Kidney (tissue), 14 donors: ENCODE data around the gene CR1. TPM values are rescaled to one million over a fixed set of nuclear protein-coding genes. Genes with fewer than 3 reads are reported as not detected.
"Not testable (repeated sequence)": the region's sequence is repeated elsewhere in the genome, so short reads cannot be mapped to it uniquely, and the experiment has no call there.

Experiments
- DNase-seq, 5 donors: peaks; one replicate each; pipeline ENCODE4 v3.0.0-alpha.2; 2013 to 2020
- FAIRE-seq: peaks from 2 replicates; lab custom pipeline; 2012; peaks lifted over from hg19 to GRCh38; lab: Jason Lieb, UNC
- H3K27ac ChIP-seq, 2 donors: one replicate each; pipeline ENCODE4 v1.7.0; 2013; ENCODE audit warnings: low read depth in 2 of 2, low read length in 2 of 2, inconsistent platforms in 1 of 2
- H3K27me3 ChIP-seq: one replicate; pipeline ENCODE4 v1.7.1; 2013; ENCODE audit warnings: low read length, inconsistent platforms; ENCODE audit not compliant: control insufficient read depth, insufficient read depth
- H3K36me3 ChIP-seq, 3 donors: one replicate each; pipeline versions ENCODE4 v1.7.0 to v1.7.1; 2013; ENCODE audit warnings: low read length in 3 of 3, control low read depth in 1 of 3, inconsistent platforms in 1 of 3; ENCODE audit not compliant: insufficient read depth in 3 of 3, control insufficient read depth in 2 of 3
- H3K4me1 ChIP-seq, 3 donors: one replicate each; pipeline versions ENCODE4 v1.7.0 to v1.7.1; 2013; ENCODE audit warnings: low read length in 3 of 3, inconsistent platforms in 1 of 3, low read depth in 1 of 3; ENCODE audit not compliant: control insufficient read depth in 2 of 3, insufficient read depth in 2 of 3
- H3K4me3 ChIP-seq, 3 donors: one replicate each; pipeline versions ENCODE4 v1.7.0 to v1.8.1; 2013; ENCODE audit warnings: low read length in 3 of 3, control low read depth in 1 of 3, inconsistent platforms in 1 of 3
- H3K9ac ChIP-seq, 3 donors: one replicate each; pipeline versions ENCODE4 v1.7.0 to v1.7.1; 2013; ENCODE audit warnings: low read length in 3 of 3, control low read depth in 1 of 3, inconsistent platforms in 1 of 3
- H3K9me3 ChIP-seq, 3 donors: one replicate each; pipeline versions ENCODE4 v1.7.0 to v1.7.1; 2013; ENCODE audit warnings: low read length in 3 of 3, control low read depth in 1 of 3, inconsistent platforms in 1 of 3; ENCODE audit not compliant: control insufficient read depth in 2 of 3, insufficient read depth in 1 of 3
- intact Hi-C: fragments of 100-400 bp; cut with DNase I; formaldehyde crosslinking; loops from one replicate; pipeline ENCODE4 v1.11.1; 2022
- polyA plus RNA-seq: library from polyadenylated mRNA; stranded (reverse); fragments of 350-450 nt; fragmentation: Illumina TruSeq; extraction: RNeasy Lipid Tissue Mini Kit (QIAGEN cat#74804); gene quantifications from one replicate; pipeline ENCODE4 v1.2.3, GENCODE V29; 2014; ENCODE audit warnings: low read depth, low replicate concordance; ENCODE audit not compliant: insufficient read depth
- total RNA-seq: library from RNA; stranded (reverse); fragmentation: NEBNext Ultra II Directional; extraction: Animal tissue kit (Norgen Biotek cat#: 25700); gene quantifications from one replicate; pipeline ENCODE4 v1.2.1, GENCODE V29; 2021
- TF ChIP-seq, protein P1 (sequence below): IDR thresholded peaks from 3 replicates; pipeline ENCODE4 v1.5.1; 2012; ENCODE audit warnings: mild to moderate bottlenecking, moderate library complexity, borderline replicate concordance; ENCODE audit not compliant: insufficient read depth; ENCODE audit errors: extremely low read depth
- donor health status: control.
- donor health status: control.
- donor health status: control.
- donor health status: control.
- donor health status: control.
- donor health status: DM: yes; HTN: yes; CAD: no.
- donor health status: Normal renal cell carcinoma (clear cell type).

CR1 gene
- total and polyA plus RNA-seq, 2 donors from 2014 or later: 2.6 to 12.2 TPM

DNA sequence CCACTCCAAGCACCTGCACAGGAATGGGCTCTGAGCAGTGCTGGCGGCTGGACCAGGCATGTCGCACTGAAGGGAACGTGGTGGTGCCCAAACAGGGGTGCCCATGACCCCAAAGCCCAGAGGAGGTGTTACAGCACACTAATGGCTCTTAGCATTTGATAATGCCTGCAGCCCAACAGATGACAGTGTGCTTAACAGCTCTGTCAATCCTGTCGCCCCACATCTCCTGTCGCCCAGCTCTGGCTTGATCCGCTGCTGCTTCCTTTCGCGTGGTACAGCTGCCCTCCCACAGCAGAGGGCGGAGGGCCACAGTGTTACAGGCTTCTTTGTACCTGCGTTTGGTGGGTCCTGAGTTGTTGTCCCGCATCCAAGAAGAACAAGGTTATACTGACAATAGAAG, 116.8 kb downstream of the CR1 start:
- Histone ChIP-seq H3K27me3 (no peaks in the 10 kb centered on the region), H3K4me3 (no peak overlapping the region), H3K9me3 (peaks cover 0 to 8% (median 0%) of the 10 kb centered on the region in 3 donors), H3K9ac (no peak overlapping the region), H3K36me3 (no peaks in the 10 kb centered on the region), H3K27ac (no peak overlapping the region), H3K4me1 (no peaks in the 10 kb centered on the region)
- intact Hi-C loops: no loop called here
- DNase-seq (no peak), FAIRE-seq (no peak)
- TF ChIP-seq, protein P1, sequence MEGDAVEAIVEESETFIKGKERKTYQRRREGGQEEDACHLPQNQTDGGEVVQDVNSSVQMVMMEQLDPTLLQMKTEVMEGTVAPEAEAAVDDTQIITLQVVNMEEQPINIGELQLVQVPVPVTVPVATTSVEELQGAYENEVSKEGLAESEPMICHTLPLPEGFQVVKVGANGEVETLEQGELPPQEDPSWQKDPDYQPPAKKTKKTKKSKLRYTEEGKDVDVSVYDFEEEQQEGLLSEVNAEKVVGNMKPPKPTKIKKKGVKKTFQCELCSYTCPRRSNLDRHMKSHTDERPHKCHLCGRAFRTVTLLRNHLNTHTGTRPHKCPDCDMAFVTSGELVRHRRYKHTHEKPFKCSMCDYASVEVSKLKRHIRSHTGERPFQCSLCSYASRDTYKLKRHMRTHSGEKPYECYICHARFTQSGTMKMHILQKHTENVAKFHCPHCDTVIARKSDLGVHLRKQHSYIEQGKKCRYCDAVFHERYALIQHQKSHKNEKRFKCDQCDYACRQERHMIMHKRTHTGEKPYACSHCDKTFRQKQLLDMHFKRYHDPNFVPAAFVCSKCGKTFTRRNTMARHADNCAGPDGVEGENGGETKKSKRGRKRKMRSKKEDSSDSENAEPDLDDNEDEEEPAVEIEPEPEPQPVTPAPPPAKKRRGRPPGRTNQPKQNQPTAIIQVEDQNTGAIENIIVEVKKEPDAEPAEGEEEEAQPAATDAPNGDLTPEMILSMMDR: no peak

DNA sequence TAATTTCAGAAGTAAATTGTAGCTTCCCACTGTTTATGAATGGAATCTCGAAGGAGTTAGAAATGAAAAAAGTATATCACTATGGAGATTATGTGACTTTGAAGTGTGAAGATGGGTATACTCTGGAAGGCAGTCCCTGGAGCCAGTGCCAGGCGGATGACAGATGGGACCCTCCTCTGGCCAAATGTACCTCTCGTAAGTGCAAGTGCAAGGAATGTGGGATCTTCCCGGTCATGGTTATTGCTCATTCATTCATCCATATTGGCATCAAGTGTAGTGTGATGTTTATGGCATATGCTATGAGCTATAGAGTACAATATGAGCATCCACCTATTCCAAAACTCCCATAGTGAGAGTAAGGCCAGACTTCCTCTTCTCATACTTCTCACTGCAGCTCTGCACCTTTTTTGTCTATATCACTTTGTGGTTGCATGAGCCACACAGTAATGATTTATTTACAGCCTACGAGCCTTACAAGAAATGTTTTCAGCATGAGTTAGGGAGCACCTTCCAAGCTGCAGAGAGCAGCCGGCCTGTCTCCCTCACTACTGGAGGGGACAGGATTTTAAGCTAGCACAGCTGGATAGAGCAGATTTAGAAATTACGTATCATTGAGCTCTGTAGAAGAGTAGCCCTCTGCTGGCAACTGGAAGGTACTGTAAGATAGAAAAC, 124.0 kb downstream of the CR1 start:
- no peak overlapping the region for H3K9ac ChIP-seq
- no peaks in the 10 kb centered on the region for H3K36me3 ChIP-seq
- intact Hi-C loops: no loop called here
- H3K4me3 ChIP-seq: no peak overlapping the region
- FAIRE-seq (no peak), DNase-seq (peak in 4 of 5 donors; percentile 22 to 84 (median 52))
- no peaks in the 10 kb centered on the region for H3K4me1 ChIP-seq
- H3K27me3 ChIP-seq: no peaks in the 10 kb centered on the region
- TF ChIP-seq, protein P1: peak; percentile 69
- H3K9me3 ChIP-seq: no peaks in the 10 kb centered on the region
- no peak overlapping the region for H3K27ac ChIP-seq

- no peaks in the 10 kb centered on the region for H3K9me3 ChIP-seq
- intact Hi-C loops: no loop called here
- DNase-seq: no peak
- TF ChIP-seq, protein P1: no peak
- no peaks in the 10 kb centered on the region for H3K27me3 ChIP-seq
- no peaks in the 10 kb centered on the region for H3K36me3 ChIP-seq
- no peak overlapping the region for H3K4me3 ChIP-seq
- no peak overlapping the region for H3K27ac ChIP-seq
- H3K4me1 ChIP-seq: no peaks in the 10 kb centered on the region
- H3K9ac ChIP-seq: no peak overlapping the region
- FAIRE-seq: peak; percentile 23
Measured at GRCh38 chr1:207620543-207620893, 124.6 kb downstream of the CR1 start.

DNA sequence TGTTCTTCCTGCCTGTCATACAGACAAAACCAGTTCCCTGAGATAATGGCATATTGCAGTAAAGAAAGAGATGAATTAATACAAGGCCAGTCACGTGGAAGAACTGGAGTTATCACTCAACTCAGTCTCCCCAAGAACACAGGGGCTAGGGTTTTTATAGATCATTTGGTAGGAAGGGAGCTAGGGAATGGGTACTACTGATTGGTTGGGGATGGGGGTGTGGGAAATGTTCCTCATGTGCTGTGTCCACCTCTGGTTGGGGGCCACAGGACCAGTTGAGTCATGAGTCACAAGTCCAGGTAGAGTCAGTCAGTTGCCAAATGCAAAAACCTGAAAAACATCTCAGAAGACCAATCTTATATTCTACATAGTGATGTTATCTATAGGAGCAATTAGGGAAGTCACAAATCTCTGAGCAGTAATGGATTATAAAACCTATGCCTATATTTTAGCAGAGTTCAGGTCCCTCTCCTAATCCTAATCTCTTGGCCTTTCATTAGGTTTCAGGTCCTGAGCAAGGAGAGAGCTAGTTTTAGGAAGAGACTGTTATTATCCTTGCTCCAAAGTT, 129.6 kb downstream of the CR1 start:
- intact Hi-C loops, H3K4me1 ChIP-seq, DNase-seq, H3K9ac ChIP-seq, FAIRE-seq, H3K27ac ChIP-seq, H3K36me3 ChIP-seq, H3K27me3 ChIP-seq, H3K9me3 ChIP-seq, H3K4me3 ChIP-seq: not testable (repeated sequence)
